Astrocyte (in vitro differentiated cells and primary cell): Measurements from ENCODE around the gene CD2. TPM values are rescaled to one million over a fixed set of nuclear protein-coding genes. Genes with fewer than 3 reads are reported as not detected.

Experiments used
- DNase-seq: peaks from one replicate; pipeline ENCODE4 v3.0.0-alpha.2; 2010; ENCODE audit warnings: low read depth
- FAIRE-seq: peaks from 2 replicates; lab custom pipeline; 2011; peaks lifted over from hg19 to GRCh38; lab: Jason Lieb, UNC
- H2AFZ ChIP-seq: 2 replicates; pipeline ENCODE4 v1.6.0; 2012; ENCODE audit warnings: low read depth, low read length, inconsistent platforms
- H3K27ac ChIP-seq: 2 replicates; pipeline ENCODE4 v1.5.1; 2011; ENCODE audit warnings: low read depth, low read length, inconsistent platforms
- H3K27me3 ChIP-seq: 2 replicates; pipeline ENCODE4 v1.6.0; 2011; ENCODE audit warnings: low read length, inconsistent platforms; ENCODE audit not compliant: insufficient read depth
- H3K36me3 ChIP-seq: 2 replicates; pipeline ENCODE4 v1.5.1; 2011; ENCODE audit warnings: low read length, inconsistent platforms; ENCODE audit not compliant: insufficient read depth
- H3K4me1 ChIP-seq: 2 replicates; pipeline ENCODE4 v1.5.1; 2011; ENCODE audit warnings: low read length, inconsistent platforms; ENCODE audit not compliant: insufficient read depth
- H3K4me2 ChIP-seq: 2 replicates; pipeline ENCODE4 v1.6.0; 2012; ENCODE audit warnings: low read length, inconsistent platforms
- H3K4me3 ChIP-seq: 2 replicates; pipeline ENCODE4 v1.5.1; 2011; ENCODE audit warnings: low read depth, mild to moderate bottlenecking, low read length, inconsistent platforms; ENCODE audit not compliant: insufficient read depth
- H3K79me2 ChIP-seq: 2 replicates; pipeline ENCODE4 v1.6.0; 2012; ENCODE audit warnings: mild to moderate bottlenecking, low read length, inconsistent platforms; ENCODE audit not compliant: insufficient read depth
- H3K9ac ChIP-seq: 2 replicates; pipeline ENCODE4 v1.6.0; 2012; ENCODE audit warnings: mild to moderate bottlenecking, low read length, inconsistent platforms
- H3K9me3 ChIP-seq: 2 replicates; pipeline ENCODE4 v1.5.1; 2012; ENCODE audit warnings: low read depth, mild to moderate bottlenecking, low read length, inconsistent platforms; ENCODE audit not compliant: insufficient read depth
- H4K20me1 ChIP-seq: 2 replicates; pipeline ENCODE4 v1.6.0; 2012; ENCODE audit warnings: low read length, inconsistent platforms; ENCODE audit not compliant: insufficient read depth
- H3K27ac Mint-ChIP-seq: one replicate; pipeline ENCODE4 v1.8.0; 2021; ENCODE audit warnings: mild to moderate bottlenecking, mixed read lengths; ENCODE audit not compliant: unreplicated experiment
- H3K27me3 Mint-ChIP-seq: one replicate; pipeline ENCODE4 v1.8.0; 2021; ENCODE audit warnings: low read depth, mixed read lengths; ENCODE audit not compliant: unreplicated experiment
- H3K36me3 Mint-ChIP-seq: one replicate; pipeline ENCODE4 v1.8.0; 2021; ENCODE audit warnings: low read depth, mixed read lengths; ENCODE audit not compliant: unreplicated experiment
- H3K4me1 Mint-ChIP-seq: one replicate; pipeline ENCODE4 v1.8.0; 2021; ENCODE audit warnings: low read depth, mixed read lengths; ENCODE audit not compliant: unreplicated experiment
- H3K4me3 Mint-ChIP-seq: one replicate; pipeline ENCODE4 v1.8.0; 2021; ENCODE audit warnings: mild to moderate bottlenecking, moderate library complexity, mixed read lengths; ENCODE audit not compliant: unreplicated experiment
- H3K9me3 Mint-ChIP-seq: one replicate; pipeline ENCODE4 v1.8.0; 2021; ENCODE audit warnings: mild to moderate bottlenecking, mixed read lengths; ENCODE audit not compliant: unreplicated experiment
- EZH2 ChIP-seq: IDR thresholded peaks from 2 replicates; pipeline ENCODE4 v1.6.1; 2012; ENCODE audit warnings: mild to moderate bottlenecking, low read length, inconsistent platforms; ENCODE audit not compliant: insufficient read depth
- total RNA-seq: library from RNA; stranded (reverse); gene quantifications from 2 replicates; pipeline ENCODE4 v1.2.1, GENCODE V29; 2021
- TF ChIP-seq, protein P1 (sequence below): IDR thresholded peaks from 2 replicates; pipeline ENCODE4 v1.5.1; 2011; ENCODE audit warnings: low read depth, mild to moderate bottlenecking, inconsistent platforms, low read length, moderate library complexity; ENCODE audit not compliant: insufficient read depth

CD2 gene
- total RNA-seq, 1 donor from 2014 or later = 0.14 TPM

DNA sequence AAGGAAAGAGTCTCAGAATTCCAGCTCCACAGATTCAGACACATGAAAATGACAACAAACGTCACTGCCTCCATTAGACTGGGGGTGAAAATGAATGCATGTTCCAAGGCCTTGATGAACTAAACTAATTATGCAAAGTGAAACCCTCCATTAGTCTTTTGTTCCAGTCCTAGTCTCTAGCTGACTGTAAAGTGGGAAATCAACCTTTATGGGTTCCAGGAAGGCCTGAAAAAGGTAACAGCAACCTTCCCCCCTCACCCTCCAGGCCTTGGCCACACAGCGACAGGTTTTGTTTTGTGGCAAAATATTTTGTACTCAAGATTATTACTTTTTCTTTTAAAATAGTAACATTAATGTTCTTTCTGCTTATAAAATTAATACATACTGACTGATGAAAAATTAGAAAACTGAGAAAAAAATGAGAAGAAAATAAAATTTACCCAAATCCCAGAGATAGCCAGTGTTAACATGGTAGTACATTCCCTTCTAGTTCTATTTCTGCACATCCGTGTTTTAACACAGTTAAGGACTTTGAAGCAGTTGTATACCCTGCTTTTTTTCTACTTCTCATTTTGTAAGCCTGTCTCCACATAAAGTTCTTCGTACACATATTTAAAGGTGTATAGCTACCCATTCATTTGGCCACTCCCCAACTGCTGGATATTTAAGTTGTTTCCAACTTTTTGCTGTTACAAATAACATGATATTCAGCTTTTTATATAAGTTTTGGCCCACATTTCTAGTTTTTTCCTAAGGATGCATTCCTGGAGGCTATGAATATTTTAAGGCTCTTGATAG, 60.9 kb downstream of the CD2 start:
- Mint-ChIP-seq H3K4me1 (peaks cover 2% of the 10 kb centered on the region), H3K9me3 (no peaks in the 10 kb centered on the region), H3K27ac (no peak overlapping the region), H3K36me3 (no peaks in the 10 kb centered on the region), H3K27me3 (no peaks in the 10 kb centered on the region), H3K4me3 (no peak overlapping the region)
- TF ChIP-seq, protein P1, sequence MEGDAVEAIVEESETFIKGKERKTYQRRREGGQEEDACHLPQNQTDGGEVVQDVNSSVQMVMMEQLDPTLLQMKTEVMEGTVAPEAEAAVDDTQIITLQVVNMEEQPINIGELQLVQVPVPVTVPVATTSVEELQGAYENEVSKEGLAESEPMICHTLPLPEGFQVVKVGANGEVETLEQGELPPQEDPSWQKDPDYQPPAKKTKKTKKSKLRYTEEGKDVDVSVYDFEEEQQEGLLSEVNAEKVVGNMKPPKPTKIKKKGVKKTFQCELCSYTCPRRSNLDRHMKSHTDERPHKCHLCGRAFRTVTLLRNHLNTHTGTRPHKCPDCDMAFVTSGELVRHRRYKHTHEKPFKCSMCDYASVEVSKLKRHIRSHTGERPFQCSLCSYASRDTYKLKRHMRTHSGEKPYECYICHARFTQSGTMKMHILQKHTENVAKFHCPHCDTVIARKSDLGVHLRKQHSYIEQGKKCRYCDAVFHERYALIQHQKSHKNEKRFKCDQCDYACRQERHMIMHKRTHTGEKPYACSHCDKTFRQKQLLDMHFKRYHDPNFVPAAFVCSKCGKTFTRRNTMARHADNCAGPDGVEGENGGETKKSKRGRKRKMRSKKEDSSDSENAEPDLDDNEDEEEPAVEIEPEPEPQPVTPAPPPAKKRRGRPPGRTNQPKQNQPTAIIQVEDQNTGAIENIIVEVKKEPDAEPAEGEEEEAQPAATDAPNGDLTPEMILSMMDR = no peak
- no peak for TF ChIP-seq EZH2
- no peak overlapping the region for H3K27ac ChIP-seq
- no peaks in the 10 kb centered on the region for H3K79me2 ChIP-seq
- H3K4me3 ChIP-seq = no peak overlapping the region
- DNase-seq = no peak
- H2AFZ ChIP-seq = no peak overlapping the region
- H3K4me2 ChIP-seq = no peak overlapping the region
- peaks cover 6% of the 10 kb centered on the region for H3K4me1 ChIP-seq
- H3K9ac ChIP-seq = no peak overlapping the region
- no peaks in the 10 kb centered on the region for H3K9me3 ChIP-seq
- no peaks in the 10 kb centered on the region for H4K20me1 ChIP-seq
- no peaks in the 10 kb centered on the region for H3K27me3 ChIP-seq
- FAIRE-seq = no peak
- H3K36me3 ChIP-seq = no peaks in the 10 kb centered on the region

DNA sequence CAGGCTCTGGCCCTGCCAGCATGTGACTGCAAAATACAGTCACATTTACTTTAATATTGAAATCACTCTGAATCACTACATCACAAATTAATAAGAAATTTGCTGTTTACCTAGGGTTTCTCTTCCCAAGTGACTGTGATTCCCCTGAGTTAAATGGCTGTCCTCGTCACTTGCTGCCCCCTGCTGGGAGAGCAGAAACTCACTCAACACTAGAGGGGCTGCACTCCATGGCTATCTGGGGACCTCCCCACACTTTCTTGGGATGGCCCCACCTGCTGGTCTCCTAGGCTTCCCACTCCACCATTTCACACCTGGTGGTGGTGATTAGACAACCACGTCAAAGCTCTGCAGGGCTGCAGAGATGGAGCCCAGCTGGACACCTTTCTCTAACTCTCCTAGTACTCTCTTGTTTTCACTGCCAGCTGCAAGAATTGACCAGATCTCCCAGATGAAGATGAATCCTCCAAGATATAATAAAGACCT, 63.4 kb downstream of the CD2 start:
- Mint-ChIP-seq H3K9me3 (no peaks in the 10 kb centered on the region), H3K4me3 (no peak overlapping the region), H3K27ac (no peak overlapping the region), H3K27me3 (no peaks in the 10 kb centered on the region), H3K36me3 (no peaks in the 10 kb centered on the region), H3K4me1 (peaks cover 8% of the 10 kb centered on the region)
- Histone ChIP-seq H3K27ac (no peak overlapping the region), H2AFZ (no peak overlapping the region), H4K20me1 (no peaks in the 10 kb centered on the region), H3K36me3 (no peaks in the 10 kb centered on the region), H3K9ac (no peak overlapping the region), H3K79me2 (no peaks in the 10 kb centered on the region), H3K4me2 (no peak overlapping the region), H3K4me3 (no peak overlapping the region), H3K4me1 (peaks cover 19% of the 10 kb centered on the region), H3K9me3 (no peaks in the 10 kb centered on the region), H3K27me3 (no peaks in the 10 kb centered on the region)
- FAIRE-seq = no peak
- no peak for DNase-seq
- TF ChIP-seq EZH2 = no peak
- TF ChIP-seq, protein P1 = peak; percentile 50

Other genes starting within 250 kb of the CD2 start
- 13.0 and 13.7 TPM in 2 replicates for gene CD58, start 183.4 kb upstream of the CD2 start, total RNA-seq
- 11.7 and 12.7 TPM in 2 replicates for gene IGSF3, start 86.7 kb upstream of the CD2 start, total RNA-seq
- gene PTGFRN, start 155.5 kb downstream of the CD2 start, total RNA-seq = 157 and 213 TPM in 2 replicates
- 1.6 and 2.6 TPM in 2 replicates for gene CD101, start 247.3 kb downstream of the CD2 start, total RNA-seq